K562 (cell line): Measurements from ENCODE around the gene NDUFA13. TPM values are rescaled to one million over a fixed set of nuclear protein-coding genes. Genes with fewer than 3 reads are reported as not detected.

Source experiments
- ATAC-seq: fragments of 200-7000 bp; cut with Tn5 transposase; 3 replicates; pipeline ENCODE4 v1.9.1; 2020; ENCODE audit warnings: moderate library complexity
- BruUV-seq: library from RNA; stranded (reverse); fragments of 400-500 nt; replicated peaks from 2 replicates; lab custom pipeline; 2021; lab: Mats Ljungman, UMichigan
- CTCF ChIA-PET: fragments of 300-600 bp; formaldehyde crosslinking; extraction: SDS; loops from one replicate; lab custom pipeline; 2021; ENCODE audit warnings: low intra/inter-chr PET ratio; lab: Yijun Ruan, JAX
- POLR2A ChIA-PET: fragments of 300-600, 350-650 bp; sonication (Branson Sonifier 250); formaldehyde crosslinking; extraction: SDS; loops from one replicate; lab custom pipeline; 2021; ENCODE audit warnings: antibody characterized with exemption, inconsistent platforms; lab: Yijun Ruan, JAX
- DNase-seq, 4 experiments: peaks; one replicate each; pipeline versions ENCODE4 v3.0.0 to v3.0.0-alpha.2; 2011 to 2018; ENCODE audit warnings: low spot score in 3 of 4, mixed read lengths in 3 of 4; ENCODE audit errors: extremely low read depth in 1 of 4
- FAIRE-seq: peaks from 2 replicates; lab custom pipeline; 2011; peaks lifted over from hg19 to GRCh38; lab: Jason Lieb, UNC
- H2AFZ ChIP-seq: 2 replicates; pipeline ENCODE4 v1.6.0; 2011; ENCODE audit warnings: low read depth, low read length, control low read depth, inconsistent platforms
- H3K27ac ChIP-seq: fragments of 200-600 bp; 3 replicates; pipeline ENCODE4 v1.8.0; 2011; ENCODE audit warnings: low read depth, mild to moderate bottlenecking, control low read depth, inconsistent platforms, low read length, moderate library complexity, mixed read lengths; ENCODE audit errors: extremely low read depth
- H3K27me3 ChIP-seq, 2 experiments: fragments of 300-600 bp in 1 of 2; 2 replicates in 1 of 2; 3 replicates in 1 of 2; pipeline versions ENCODE4 v1.6.0 to v1.8.0; 2011; ENCODE audit warnings: inconsistent platforms in 2 of 2, low read length in 2 of 2, mild to moderate bottlenecking in 1 of 2, mixed read lengths in 1 of 2, moderate library complexity in 1 of 2; ENCODE audit not compliant: control insufficient read depth in 2 of 2, insufficient read depth in 2 of 2
- H3K36me3 ChIP-seq: fragments of 300-600 bp; 3 replicates; pipeline ENCODE4 v1.8.0; 2011; ENCODE audit warnings: mild to moderate bottlenecking, low read length, inconsistent platforms; ENCODE audit not compliant: control insufficient read depth, insufficient read depth
- H3K4me1 ChIP-seq, 2 experiments: fragments of 200-600 bp in 1 of 2; replicated peaks in 1 of 2; 2 replicates in 1 of 2; 3 replicates in 1 of 2; pipeline versions ENCODE4 v1.5.1 to v1.8.0; 2011; ENCODE audit warnings: inconsistent platforms in 2 of 2, low read length in 2 of 2, mild to moderate bottlenecking in 1 of 2, mixed read lengths in 1 of 2, moderate library complexity in 1 of 2; ENCODE audit not compliant: control insufficient read depth in 2 of 2, insufficient read depth in 2 of 2
- H3K4me2 ChIP-seq: 2 replicates; pipeline ENCODE4 v1.6.1; 2011; ENCODE audit warnings: low read length, control low read depth, inconsistent platforms, mixed read lengths; ENCODE audit not compliant: insufficient read depth
- H3K4me3 ChIP-seq: fragments of 200-600 bp; sonication (generic), shearing (Covaris generic); 2 replicates; pipeline ENCODE4 v1.5.1; 2016; ENCODE audit warnings: control low read depth, inconsistent platforms
- H3K79me2 ChIP-seq: fragments of 200-600 bp; 3 replicates; pipeline ENCODE4 v1.8.0; 2011; ENCODE audit warnings: low read length, inconsistent platforms; ENCODE audit not compliant: control insufficient read depth, insufficient read depth
- H3K9ac ChIP-seq, 2 experiments: 2 replicates each; pipeline versions ENCODE4 v1.6.0 to v1.6.1; 2011; ENCODE audit warnings: low read depth in 2 of 2, low read length in 2 of 2, control low read depth in 1 of 2, inconsistent platforms in 1 of 2, mild to moderate bottlenecking in 1 of 2, mixed read lengths in 1 of 2; ENCODE audit not compliant: insufficient read depth in 1 of 2
- H3K9me1 ChIP-seq: one replicate; pipeline ENCODE4 v1.6.0; 2011; ENCODE audit warnings: inconsistent platforms, mild to moderate bottlenecking, low read length, moderate library complexity; ENCODE audit not compliant: control insufficient read depth, insufficient read depth
- H3K9me3 ChIP-seq: replicated peaks from 2 replicates; pipeline ENCODE4 v1.5.1; 2011; ENCODE audit warnings: low read depth, low read length, inconsistent platforms; ENCODE audit not compliant: control insufficient read depth, insufficient read depth
- H4K20me1 ChIP-seq: replicated peaks from 2 replicates; pipeline ENCODE4 v1.6.1; 2011; ENCODE audit warnings: low read length, inconsistent platforms, mixed read lengths; ENCODE audit not compliant: control insufficient read depth, insufficient read depth
- ESRRA ChIP-seq: fragments of 450-650 bp; IDR thresholded peaks from 2 replicates; pipeline ENCODE4 v1.6.1; 2014; ENCODE audit warnings: low read depth, mild to moderate bottlenecking, moderate library complexity, borderline replicate concordance
- GABPB1 ChIP-seq: sonication (generic); formaldehyde crosslinking; IDR thresholded peaks from 2 replicates; pipeline ENCODE4 v1.8.0; 2022; ENCODE audit warnings: mild to moderate bottlenecking, missing genetic modification reagents
- GATA2 ChIP-seq: sonication (generic); formaldehyde crosslinking; IDR thresholded peaks from 2 replicates; pipeline ENCODE4 v1.4.0; 2020; ENCODE audit warnings: mild to moderate bottlenecking, missing genetic modification reagents
- KDM1A ChIP-seq, 2 experiments: fragments of 450-650 bp; IDR thresholded peaks; 2 replicates each; pipeline ENCODE4 v1.6.1; 2016; ENCODE audit warnings: mild to moderate bottlenecking in 2 of 2
- KHSRP ChIP-seq: fragments of 450-650 bp; IDR thresholded peaks from 2 replicates; pipeline ENCODE4 v1.6.1; 2017
- KLF10 ChIP-seq: fragments of 250-450 bp; sonication (Bioruptor Pico); IDR thresholded peaks from 2 replicates; pipeline ENCODE4 v1.6.1; 2021; ENCODE audit warnings: matching md5 sums
- NR3C1 ChIP-seq: sonication (generic); formaldehyde crosslinking; IDR thresholded peaks from 2 replicates; pipeline ENCODE4 v1.8.1; 2022; ENCODE audit warnings: missing genetic modification reagents
- PHF20 ChIP-seq: fragments of 450-650 bp; IDR thresholded peaks from 2 replicates; pipeline ENCODE4 v1.6.1; 2018; ENCODE audit not compliant: partially characterized antibody
- PRPF4 ChIP-seq: fragments of 200-400 bp; formaldehyde crosslinking; IDR thresholded peaks from one replicate; pipeline ENCODE4 v1.6.1; 2017; ENCODE audit warnings: low read length, low read depth, mild to moderate bottlenecking; ENCODE audit not compliant: insufficient read depth, poor library complexity, severe bottlenecking
- STAG1 ChIP-seq: sonication (generic); formaldehyde crosslinking; IDR thresholded peaks from 2 replicates; pipeline ENCODE4 v1.5.0; 2020; ENCODE audit warnings: missing genetic modification reagents, borderline replicate concordance
- TBP ChIP-seq: optimal IDR thresholded peaks from 2 replicates; pipeline ENCODE3; 2011; ENCODE audit warnings: low read depth, low read length, improper control_type of control experiment
- ZBTB33 ChIP-seq: sonication (generic); formaldehyde crosslinking; IDR thresholded peaks from 2 replicates; pipeline ENCODE4 v1.8.1; 2023; ENCODE audit warnings: mild to moderate bottlenecking, missing genetic modification reagents
- ZBTB7A ChIP-seq: IDR thresholded peaks from 2 replicates; pipeline ENCODE4 v1.6.1; 2011; ENCODE audit warnings: low read depth, mild to moderate bottlenecking, low read length, moderate library complexity, borderline replicate concordance; ENCODE audit not compliant: control insufficient read depth
- ZNF121 ChIP-seq: sonication (generic); formaldehyde crosslinking; conservative IDR thresholded peaks from 2 replicates; pipeline ENCODE4 v1.8.0; 2022; ENCODE audit warnings: missing genetic modification reagents
- ZNF280A ChIP-seq: fragments of 450-650 bp; IDR thresholded peaks from 2 replicates; pipeline ENCODE4 v1.6.1; 2018; ENCODE audit warnings: mild to moderate bottlenecking, low read depth; ENCODE audit not compliant: partially characterized antibody
- ZNF512 ChIP-seq: IDR thresholded peaks from 2 replicates; pipeline ENCODE4 v1.6.1; 2016; ENCODE audit warnings: missing genetic modification characterization, missing compliant biosample characterization
- ZNF699 ChIP-seq: fragments of 250-450 bp; sonication (Bioruptor Pico); IDR thresholded peaks from 2 replicates; pipeline ENCODE4 v1.8.0; 2021; ENCODE audit warnings: mild to moderate bottlenecking, moderate library complexity; ENCODE audit not compliant: insufficient replicate concordance
- WGBS: fragments of 100-300 bp; shearing (Covaris generic); methylation state at CpG from one replicate; pipeline ENCODE4 v1.1.6; 2016; ENCODE audit warnings: low coverage, mixed read lengths; ENCODE audit not compliant: insufficient coverage; ENCODE audit errors: missing lambda C conversion rate; 5-methylcytosine and 5-hydroxymethylcytosine counted together
- in situ Hi-C: fragments of 300-500 bp; cut with MboI; formaldehyde crosslinking; loops from 4 replicates; pipeline ENCODE4 v1.15.0; 2018; ENCODE audit warnings: inconsistent platforms, mixed read lengths
- intact Hi-C: fragments of 100-400 bp; cut with micrococcal nuclease; formaldehyde crosslinking; loops from 2 replicates; pipeline ENCODE4 v1.14.2; 2022
- polyA plus RNA-seq, 8 experiments: library from polyadenylated mRNA; depleted of rRNA in 4 of 8; stranded (reverse) in 5 of 8; unstranded in 3 of 8; fragments of >200 nt; fragmentation: Nextera tagmentation in 2 of 8; fragmentation: Illumina TruSeq in 1 of 8; extraction: Ambion mirVana in 2 of 8; extraction: Trizol in 1 of 8; gene quantifications; 2 replicates each; pipeline versions ENCODE4 v1.2.1 to v1.2.3, GENCODE V29; 2011 to 2014; ENCODE audit warnings: inconsistent platforms in 1 of 8, missing spikeins in 1 of 8
- total RNA-seq, 7 experiments: library from RNA; depleted of rRNA in 6 of 7; stranded (reverse); fragments of >200 nt in 6 of 7; fragmentation: Illumina TruSeq in 2 of 7; extraction: Trizol in 2 of 7; gene quantifications; 2 replicates each; pipeline versions ENCODE4 v1.2.1 to v1.2.3, GENCODE V29; 2011 to 2021; ENCODE audit warnings: low replicate concordance in 1 of 7

Gene NDUFA13
- total and polyA plus RNA-seq, 9 of the 15 experiments (the other 6 are each of a cell fraction or from before 2014, with no cell fraction given): 146 to 596 (median 429) TPM

- ChIA-PET CTCF (no interaction called here), POLR2A (interaction anchor here (0.6 kb wide), 1 partner anchor 165 kb away, joined by 3 read pairs; no protein-coding TSS in a partner anchor)
- DNase-seq: no peak
- FAIRE-seq: no peak
- Histone ChIP-seq H2AFZ (no peak overlapping the region), H3K4me2 (no peak overlapping the region), H3K27ac (no peak overlapping the region), H4K20me1 (0 out of 2 replicates have a peak, but pooled peaks cover 7% of the 10 kb centered on the region), H3K36me3 (no peaks in the 10 kb centered on the region), H3K4me3 (no peak overlapping the region), H3K27me3 (no peaks in the 10 kb centered on the region), H3K9me1 (no peaks in the 10 kb centered on the region), H3K4me1 (peaks cover 6 to 56% of the 10 kb centered on the region in 2 experiments), H3K9ac (no peak overlapping the region), H3K9me3 (no peaks in the 10 kb centered on the region; the same call in 1 of the 2 replicates), H3K79me2 (no peaks in the 10 kb centered on the region)
- in situ Hi-C loops (loop anchor here (25.0 kb wide), 1 partner anchor 100 kb away; the partner anchor contains the start of genes GMIP and LPAR2), intact Hi-C loops (no loop called here)
- ATAC-seq: no peak
- 90% methylated on average over 39 of the region's 59 CpGs for WGBS
- BruUV-seq: no TSS peak
- TF ChIP-seq ESRRA: no peak
- TF ChIP-seq TBP: no peak
- TF ChIP-seq GATA2 (CRISPR knock-in tag): no peak
- TF ChIP-seq KLF10: no peak
- TF ChIP-seq KHSRP: no peak
- TF ChIP-seq PRPF4: no peak
- TF ChIP-seq ZNF512 (tag): no peak
- peak; percentile 45; the same call in 1 of the 2 replicates for TF ChIP-seq ZBTB7A
- TF ChIP-seq STAG1: no peak
- TF ChIP-seq GABPB1 (CRISPR knock-in tag): no peak
- no peak; a peak in 1 of 4 replicates for TF ChIP-seq KDM1A (IDR thresholded peaks at IDR 0.05)
- TF ChIP-seq PHF20: no peak
- TF ChIP-seq ZBTB33 (CRISPR knock-in tag): peak; percentile 63
- no peak for TF ChIP-seq ZNF280A
- TF ChIP-seq NR3C1 (CRISPR knock-in tag): no peak
- TF ChIP-seq ZNF121: peak; percentile 89
- no peak for TF ChIP-seq ZNF699 (CRISPR knock-in tag)
Measured at GRCh38 chr19:19537075-19538048, 21.3 kb downstream of the NDUFA13 start.
